ENCODE measurements around the gene TM9SF3.
"Not testable (repeated sequence)": the region's sequence is repeated elsewhere in the genome, so short reads cannot be mapped to it uniquely, and the experiment has no call there.

The TM9SF3 gene

DNA sequence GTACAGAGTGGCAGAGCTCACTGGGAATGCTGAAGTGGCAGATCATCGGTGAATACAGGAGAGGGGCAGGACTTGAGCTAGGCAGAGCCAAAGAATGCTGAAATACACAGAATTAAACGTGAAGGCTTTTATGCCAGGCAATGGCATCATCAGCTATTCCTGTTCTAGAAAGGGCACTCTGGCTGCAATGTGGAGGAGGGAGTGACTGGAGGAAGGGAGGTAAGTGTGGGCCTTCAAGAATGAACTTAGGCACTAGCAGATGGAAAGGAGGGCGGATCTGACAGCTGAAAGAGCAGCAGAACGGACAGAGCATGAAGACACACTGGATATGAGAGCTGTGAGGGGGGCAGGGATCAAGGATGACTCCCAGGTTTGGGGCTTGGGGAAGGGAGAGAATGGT lies 12.0 kb upstream of the TM9SF3 start:
- no peak for DNase-seq (ENCODE audit: low read depth)

GRCh38 chr10:96596422-96597407 lies 9.9 kb upstream of the TM9SF3 start:
- DNase-seq (ENCODE audit: low read depth) = no peak

- DNase-seq (ENCODE audit: low read depth) = no peak
These were observed 8.9 kb upstream of the TM9SF3 start for GRCh38 chr10:96595741-96596140.

DNA sequence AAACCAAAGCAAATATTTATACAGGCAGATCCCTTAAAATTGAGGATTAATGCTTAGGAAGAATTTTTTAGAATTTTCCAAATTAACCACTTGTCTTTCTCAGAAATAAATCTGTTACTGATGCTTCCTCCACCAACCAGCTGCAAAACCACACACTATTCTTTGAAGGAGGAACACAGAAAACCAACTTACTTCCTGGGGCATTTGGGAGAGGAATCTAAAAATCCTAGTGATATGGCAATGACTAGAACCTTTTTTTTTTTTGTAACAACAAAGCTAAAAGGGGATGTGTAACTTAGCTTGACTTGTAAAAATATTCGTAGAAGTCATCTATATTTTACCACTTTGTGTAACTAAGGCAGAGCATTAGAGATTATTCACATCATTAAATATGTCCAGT lies 5.1 kb upstream of the TM9SF3 start:
- DNase-seq (ENCODE audit: low read depth) = no peak

DNA sequence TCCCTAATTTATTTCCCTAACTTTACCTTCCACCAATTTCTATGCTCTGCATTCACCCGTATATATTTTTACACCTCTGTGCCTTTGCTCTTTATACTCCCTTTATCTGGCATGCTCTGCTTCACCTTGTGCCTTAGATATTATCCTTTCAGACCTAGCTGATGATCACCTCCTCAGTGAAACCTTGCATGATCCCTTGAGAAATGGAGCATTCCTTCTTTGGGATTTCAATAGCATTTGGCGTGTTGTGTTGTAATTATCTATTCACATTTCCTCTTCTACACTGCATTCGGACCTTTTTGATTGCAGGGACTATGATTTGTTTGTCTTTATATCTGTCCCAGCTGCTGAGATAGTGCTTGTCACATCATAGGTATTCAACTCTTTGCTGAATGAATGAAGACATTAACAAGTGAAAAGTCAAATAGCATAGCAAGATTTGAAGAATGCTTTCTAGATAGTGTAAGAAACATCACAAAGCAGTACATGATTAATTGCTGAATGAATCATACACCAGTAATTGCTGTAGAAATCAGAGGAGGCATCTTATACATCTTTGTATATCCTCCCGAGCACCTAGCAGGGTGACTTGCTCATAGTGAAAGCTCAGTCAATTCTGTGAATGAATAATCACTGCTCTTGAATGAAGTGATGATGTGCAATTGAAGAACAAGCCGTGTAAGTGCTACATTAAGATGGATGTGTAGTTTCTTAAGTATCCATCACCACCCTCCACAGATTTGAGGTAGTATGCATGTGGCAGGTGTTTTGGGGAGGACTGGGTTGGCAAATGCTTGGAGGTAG lies 2.0 kb upstream of the TM9SF3 start:
- peak; percentile 14 for DNase-seq (ENCODE audit: low read depth)

GRCh38 chr10:96588060-96588554 lies 1.3 kb upstream of the TM9SF3 start:
- DNase-seq (ENCODE audit: low read depth) = no peak

DNA sequence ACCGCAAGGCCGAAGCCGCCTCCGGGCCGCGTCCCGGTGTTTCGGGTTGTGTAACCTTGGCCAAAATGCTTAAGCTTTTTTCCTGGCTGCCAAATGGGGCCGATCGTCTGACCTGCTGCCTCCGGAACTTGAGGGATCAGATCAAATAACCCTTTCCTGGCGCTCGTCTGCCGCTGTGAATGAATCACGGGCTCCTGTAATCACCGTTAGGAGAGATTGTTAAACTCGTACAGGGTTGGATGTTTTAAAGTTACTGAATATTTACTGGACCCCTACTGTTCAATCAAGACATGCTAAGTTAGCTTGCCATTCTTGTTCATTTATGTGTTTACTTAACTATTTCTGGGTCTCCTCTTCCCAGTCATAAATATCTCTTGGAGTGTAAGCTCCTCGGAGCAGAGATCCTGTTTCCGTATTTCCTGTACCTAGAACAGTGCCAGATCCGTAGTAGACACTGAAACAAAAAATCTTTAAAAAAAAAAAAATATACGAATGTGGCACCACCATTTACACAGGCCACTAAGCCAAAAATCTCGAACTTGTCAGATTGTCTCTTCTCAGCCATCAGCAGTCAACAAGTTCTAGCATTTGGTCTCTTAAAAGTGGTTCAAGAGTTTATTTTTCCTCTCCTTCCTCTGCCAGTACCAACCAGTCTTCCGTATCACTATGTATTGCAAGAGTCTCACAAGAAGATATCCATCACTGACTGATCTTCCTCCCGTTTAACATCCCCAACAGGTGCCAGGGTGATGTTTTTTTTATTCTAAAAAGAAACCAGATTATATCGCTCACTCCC lies 650 bp upstream of the TM9SF3 start:
- DNase-seq (ENCODE audit: low read depth) = peak; percentile 40

DNA sequence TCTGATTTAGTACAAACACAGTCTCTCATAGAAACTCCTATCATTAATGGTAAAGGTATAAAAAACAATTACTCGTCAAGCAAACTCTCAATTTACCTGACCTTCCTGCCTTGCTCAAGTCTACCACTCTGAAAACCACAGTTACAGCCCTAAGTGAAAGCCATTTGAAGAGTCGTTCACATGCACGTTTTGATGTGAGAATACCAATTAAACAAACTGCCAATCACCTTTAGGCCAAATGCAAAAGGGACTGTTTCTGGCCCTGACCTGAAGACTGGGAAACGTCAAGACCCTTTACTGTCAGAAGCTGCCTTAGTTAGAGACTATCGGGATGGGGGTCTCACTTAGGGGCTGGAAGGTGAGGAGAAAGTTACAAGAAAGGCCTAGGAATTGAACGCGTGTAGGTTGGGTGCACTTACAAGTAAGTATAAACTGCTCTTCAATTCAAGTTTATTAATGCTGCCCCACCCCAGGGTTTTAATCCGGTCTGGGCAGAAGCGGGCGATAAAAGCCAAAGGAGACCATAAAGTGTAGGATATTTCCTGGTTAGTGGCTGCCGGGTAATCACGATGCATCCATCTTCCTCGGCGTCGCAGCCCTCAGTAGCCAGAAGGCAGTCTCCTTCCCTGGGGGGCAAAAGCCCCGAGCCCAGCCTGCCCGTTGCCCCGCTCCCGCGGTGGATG lies 935 bp downstream of the TM9SF3 start:
- DNase-seq (ENCODE audit: low read depth) = no peak

DNA sequence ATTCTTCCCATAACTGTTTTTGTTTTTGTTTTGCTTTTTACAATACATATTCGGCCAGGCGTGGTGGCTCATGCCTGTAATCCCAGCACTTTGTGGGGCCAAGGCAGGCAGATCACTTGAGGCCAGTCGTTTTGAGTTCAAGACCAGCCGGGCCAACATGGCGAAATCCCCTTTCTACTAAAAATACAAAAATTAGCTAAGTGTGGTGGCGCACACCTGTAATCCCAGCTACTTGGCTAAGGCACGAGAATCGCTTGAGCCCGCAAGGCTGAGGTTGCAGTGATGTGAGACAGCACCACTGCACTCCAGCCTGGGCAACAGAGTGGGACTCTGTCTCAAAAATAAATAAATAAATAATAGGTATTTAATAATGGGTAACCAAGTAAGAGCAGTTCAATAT lies 2.3 kb downstream of the TM9SF3 start:
- no peak for DNase-seq (ENCODE audit: low read depth)

- no peak for DNase-seq (ENCODE audit: low read depth)
These were observed 2.8 kb downstream of the TM9SF3 start for GRCh38 chr10:96584035-96584434.

DNA sequence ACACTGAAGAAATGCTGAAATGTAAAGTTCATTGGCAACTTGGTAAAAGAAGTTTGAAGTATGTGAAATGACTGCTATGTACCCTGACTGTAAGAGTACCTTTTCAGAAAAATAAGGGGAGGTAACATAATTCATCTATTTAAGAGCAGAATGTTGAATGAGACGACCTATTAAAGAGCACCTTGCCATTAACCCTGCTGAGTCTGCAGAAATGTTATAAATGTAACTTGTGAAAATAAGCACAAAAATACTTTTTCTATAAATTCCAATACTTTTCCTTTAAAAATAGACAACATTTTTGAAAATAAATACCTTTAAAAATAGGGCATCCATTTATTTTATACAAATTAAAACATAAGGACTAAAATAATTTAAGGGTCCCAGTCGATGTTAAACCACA lies 7.7 kb downstream of the TM9SF3 start:
- no peak for DNase-seq (ENCODE audit: low read depth)

DNA sequence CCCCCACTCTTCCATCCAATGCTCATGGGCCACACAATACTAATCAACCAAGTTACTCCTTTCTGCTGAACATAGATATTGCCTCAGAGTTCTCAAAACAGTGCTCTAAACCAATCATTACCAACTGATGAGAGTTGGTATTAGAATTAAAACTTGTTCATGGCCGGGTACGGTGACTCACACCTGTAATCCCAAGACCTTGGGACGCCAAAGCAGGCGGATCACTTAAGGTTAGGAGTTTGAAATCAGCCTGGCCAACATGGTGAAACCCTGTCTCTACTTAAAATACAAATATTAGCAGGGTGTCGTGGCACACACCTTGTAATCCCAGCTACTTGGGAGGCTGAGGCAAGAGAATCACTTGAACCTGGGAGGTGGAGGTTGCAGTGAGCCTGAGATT lies 8.2 kb downstream of the TM9SF3 start:
- no peak for DNase-seq (ENCODE audit: low read depth)

GRCh38 chr10:96578022-96578421 lies 8.8 kb downstream of the TM9SF3 start:
- DNase-seq (ENCODE audit: low read depth) = no peak

DNA sequence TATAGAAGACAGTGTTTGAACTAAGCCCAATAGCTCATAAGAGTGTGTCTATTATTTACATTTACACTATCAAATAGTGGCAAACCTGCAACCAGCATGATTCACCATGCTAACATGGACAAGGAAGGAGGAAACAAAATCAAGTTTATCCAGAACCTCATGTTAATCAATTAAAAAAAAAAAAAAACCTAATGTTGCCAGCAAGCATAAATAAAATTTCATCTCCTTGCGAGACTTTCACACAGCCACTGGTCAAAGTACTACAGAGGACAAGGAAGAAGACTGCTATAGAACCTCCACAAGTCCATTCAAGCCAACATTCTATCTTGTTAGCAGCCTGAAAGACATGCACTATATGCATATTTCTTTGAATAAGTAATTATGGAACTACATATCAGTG lies 9.7 kb downstream of the TM9SF3 start:
- no peak for DNase-seq (ENCODE audit: low read depth)

- DNase-seq (ENCODE audit: low read depth) = no peak
These were observed 10.4 kb downstream of the TM9SF3 start for GRCh38 chr10:96576277-96576980.

DNA sequence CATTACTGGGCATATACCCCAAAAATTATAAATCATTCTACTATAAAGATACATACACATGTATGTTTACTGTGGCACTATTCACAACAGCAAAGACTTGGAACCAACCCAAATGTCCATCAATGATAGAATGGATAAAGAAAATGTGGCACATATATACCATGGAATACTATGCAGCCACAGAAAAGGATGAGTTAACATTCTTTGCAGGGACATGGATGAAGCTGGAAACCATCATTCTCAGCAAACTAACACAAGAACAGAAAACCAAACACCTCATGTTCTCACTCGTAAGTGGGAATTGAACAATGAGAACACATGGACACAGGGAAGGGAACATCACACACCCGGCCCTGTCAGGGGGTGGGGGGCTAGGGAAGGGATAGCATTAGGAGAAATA lies 12.2 kb downstream of the TM9SF3 start:
- not testable (repeated sequence) for DNase-seq (ENCODE audit: low read depth)

GRCh38 chr10:96573036-96573435 lies 13.8 kb downstream of the TM9SF3 start:
- no peak for DNase-seq (ENCODE audit: low read depth)

GRCh38 chr10:96570983-96571964 lies 15.5 kb downstream of the TM9SF3 start:
- no peak for DNase-seq (ENCODE audit: low read depth)

DNA sequence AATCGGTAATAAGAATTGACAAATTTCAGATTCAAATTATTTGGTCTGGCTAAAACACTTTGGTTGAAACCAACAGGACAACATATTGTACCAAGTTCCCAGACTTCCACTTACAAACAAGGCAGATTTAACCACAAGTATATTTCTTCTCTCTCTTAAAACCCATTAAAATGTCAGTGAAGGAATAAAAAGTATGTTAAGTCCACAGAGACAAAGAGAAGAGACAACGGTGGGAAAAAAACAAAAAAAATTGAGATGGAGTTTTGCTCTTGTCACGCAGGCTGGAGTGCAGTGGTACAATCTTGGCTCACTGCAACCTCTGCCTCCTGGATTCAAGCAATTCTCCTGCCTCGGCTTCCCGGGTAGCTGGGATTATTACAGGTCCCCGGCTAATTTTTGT lies 16.3 kb downstream of the TM9SF3 start:
- no peak for DNase-seq (ENCODE audit: low read depth)

DNA sequence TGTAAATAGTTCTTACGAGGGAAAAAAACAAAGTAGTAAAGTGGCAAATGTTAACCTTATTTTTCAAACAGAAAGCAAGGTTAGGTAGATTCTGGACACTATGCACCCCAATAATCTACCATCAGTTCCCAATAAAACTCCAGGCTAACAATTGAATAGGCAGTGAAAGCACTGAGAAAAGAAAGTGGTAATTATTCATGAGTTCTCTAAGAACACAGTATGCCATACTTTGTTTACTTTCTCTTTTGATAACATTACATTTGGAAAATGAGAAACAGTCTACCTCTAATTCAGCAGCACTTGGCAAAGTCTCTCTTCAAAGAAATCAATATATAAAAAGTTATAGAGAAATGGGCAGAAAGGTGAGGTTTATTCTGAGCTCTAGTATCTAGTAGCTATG lies 18.4 kb downstream of the TM9SF3 start:
- no peak for DNase-seq (ENCODE audit: low read depth)
